ENCODE measurements around the gene DHODH.
A peak's percentile ranks its signal among the peaks of the same experiment; 100 is the strongest.
"Not testable (repeated sequence)": the region's sequence is repeated elsewhere in the genome, so short reads cannot be mapped to it uniquely, and the experiment has no call there.

The DHODH gene

DNA sequence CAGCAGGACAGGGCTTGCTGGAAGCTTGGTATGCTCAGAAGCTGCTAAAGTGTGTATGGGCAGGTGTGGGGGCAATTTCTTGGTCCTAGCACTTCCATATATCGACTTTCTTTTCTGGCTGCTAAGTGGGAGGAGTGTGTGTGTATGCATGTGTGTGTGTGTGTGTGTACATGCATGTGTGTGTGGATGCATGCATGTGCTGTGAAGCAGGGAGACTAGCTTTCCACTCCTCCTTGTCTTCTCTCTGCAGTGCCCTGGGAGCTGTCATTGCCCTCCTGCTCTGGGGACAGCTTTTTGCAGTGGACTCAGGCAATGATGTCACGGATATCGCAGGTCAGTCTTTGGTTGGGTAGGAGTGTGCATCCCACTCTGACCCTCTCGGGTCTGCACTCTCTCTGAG is 47.4 kb downstream of the DHODH start:
- no peak for DNase-seq (ENCODE audit: low read depth)
- no peak overlapping the region for H3K4me3 ChIP-seq (ENCODE audit: low read length)
- TF ChIP-seq, protein P1, sequence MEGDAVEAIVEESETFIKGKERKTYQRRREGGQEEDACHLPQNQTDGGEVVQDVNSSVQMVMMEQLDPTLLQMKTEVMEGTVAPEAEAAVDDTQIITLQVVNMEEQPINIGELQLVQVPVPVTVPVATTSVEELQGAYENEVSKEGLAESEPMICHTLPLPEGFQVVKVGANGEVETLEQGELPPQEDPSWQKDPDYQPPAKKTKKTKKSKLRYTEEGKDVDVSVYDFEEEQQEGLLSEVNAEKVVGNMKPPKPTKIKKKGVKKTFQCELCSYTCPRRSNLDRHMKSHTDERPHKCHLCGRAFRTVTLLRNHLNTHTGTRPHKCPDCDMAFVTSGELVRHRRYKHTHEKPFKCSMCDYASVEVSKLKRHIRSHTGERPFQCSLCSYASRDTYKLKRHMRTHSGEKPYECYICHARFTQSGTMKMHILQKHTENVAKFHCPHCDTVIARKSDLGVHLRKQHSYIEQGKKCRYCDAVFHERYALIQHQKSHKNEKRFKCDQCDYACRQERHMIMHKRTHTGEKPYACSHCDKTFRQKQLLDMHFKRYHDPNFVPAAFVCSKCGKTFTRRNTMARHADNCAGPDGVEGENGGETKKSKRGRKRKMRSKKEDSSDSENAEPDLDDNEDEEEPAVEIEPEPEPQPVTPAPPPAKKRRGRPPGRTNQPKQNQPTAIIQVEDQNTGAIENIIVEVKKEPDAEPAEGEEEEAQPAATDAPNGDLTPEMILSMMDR (conservative IDR thresholded peaks at IDR 0.05; ENCODE audit: low read length) = no peak

DNA sequence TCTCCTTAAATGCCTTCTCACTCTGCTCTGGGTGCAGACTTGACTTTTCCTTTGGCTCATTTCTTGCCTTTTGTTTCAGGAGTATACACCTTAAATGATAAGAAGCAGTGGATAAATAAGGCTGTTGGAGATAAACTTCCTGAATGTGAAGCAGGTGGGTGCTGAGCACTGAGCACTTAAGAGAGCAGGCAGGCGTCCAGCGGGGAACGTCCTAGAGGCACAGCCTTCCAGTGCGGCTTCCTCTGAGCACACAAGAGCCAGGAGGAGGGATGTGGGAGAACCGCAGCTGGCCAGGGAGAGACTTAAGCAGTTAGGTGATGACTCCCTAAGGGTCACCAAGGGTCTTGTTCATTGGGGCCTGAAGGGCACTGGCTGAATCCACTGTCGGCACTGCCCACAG is 48.8 kb downstream of the DHODH start:
- H3K4me3 ChIP-seq (ENCODE audit: low read length); DNase-seq (ENCODE audit: low read depth): not testable (repeated sequence)

DNA sequence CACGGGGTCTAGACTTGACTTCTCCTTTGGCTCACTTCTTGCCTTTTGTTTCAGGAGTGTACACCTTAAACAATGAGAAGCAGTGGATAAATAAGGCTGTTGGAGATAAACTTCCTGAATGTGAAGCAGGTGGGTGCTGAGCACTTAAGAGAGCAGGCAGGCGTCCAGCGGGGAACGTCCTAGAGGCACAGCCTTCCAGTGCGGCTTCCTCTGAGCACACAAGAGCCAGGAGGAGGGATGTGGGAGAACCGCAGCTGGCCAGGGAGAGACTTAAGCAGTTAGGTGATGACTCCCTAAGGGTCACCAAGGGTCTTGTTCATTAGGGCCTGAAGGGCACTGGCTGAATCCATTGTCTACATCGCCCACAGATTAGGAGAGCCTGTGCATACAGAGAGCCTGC is 50.5 kb downstream of the DHODH start:
- DNase-seq (ENCODE audit: low read depth); H3K4me3 ChIP-seq (ENCODE audit: low read length): not testable (repeated sequence)

DNA sequence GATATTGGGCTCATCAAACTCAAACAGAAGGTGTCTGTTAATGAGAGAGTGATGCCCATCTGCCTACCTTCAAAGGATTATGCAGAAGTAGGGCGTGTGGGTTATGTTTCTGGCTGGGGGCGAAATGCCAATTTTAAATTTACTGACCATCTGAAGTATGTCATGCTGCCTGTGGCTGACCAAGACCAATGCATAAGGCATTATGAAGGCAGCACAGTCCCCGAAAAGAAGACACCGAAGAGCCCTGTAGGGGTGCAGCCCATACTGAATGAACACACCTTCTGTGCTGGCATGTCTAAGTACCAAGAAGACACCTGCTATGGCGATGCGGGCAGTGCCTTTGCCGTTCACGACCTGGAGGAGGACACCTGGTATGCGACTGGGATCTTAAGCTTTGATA is 51.9 kb downstream of the DHODH start:
- TF ChIP-seq, protein P1 (conservative IDR thresholded peaks at IDR 0.05; ENCODE audit: low read length) = no peak
- H3K4me3 ChIP-seq (ENCODE audit: low read length) = no peak overlapping the region
- DNase-seq (ENCODE audit: low read depth) = no peak

DNA sequence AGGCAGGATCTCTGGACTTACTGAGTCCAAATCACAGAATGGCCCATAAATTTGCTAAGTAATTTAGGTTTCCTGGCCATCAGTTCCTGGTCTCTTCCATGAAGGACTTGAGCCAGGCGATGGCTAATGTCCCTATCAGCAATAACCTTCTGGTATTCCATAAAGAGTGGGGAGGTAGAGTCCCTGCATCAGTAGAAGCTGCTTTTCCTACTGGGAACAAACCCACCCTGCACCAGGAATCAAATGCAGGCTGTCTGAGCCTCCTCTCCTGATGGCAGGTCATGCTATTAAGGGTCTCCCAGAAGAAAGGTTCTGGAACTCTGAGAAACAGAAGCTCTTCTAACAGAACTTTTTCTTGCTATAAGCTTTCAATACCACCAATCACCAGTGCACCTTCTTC is 53.0 kb downstream of the DHODH start:
- TF ChIP-seq, protein P1 (conservative IDR thresholded peaks at IDR 0.05; ENCODE audit: low read length) = no peak
- no peak overlapping the region for H3K4me3 ChIP-seq (ENCODE audit: low read length)
- DNase-seq (ENCODE audit: low read depth) = no peak

DNA sequence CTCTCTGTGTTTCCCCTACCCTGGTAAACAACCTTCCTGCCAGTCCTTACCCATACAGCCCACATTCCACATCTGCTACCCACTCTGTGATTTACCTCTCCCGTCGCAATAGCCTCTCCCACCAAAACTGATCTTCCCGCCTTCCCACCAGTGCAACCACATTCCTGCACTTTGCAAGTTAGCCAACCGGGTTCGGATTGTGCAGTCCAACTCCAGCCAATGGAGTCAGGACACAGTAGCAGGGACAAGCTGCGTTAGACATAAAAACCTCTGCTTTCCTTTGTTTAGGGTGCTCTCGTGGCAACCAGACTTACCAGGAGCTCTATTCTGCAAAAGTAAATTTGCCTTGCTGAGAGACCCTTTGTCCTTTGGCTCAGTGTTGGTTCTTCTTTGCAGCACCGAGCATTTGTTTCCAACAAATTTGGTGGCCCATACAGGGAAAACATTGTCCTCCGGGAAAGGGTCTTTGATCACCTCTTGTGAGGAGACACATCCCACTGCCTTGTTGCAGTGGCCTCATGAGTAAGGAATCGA is 55.9 kb downstream of the DHODH start:
- TF ChIP-seq, protein P1 (conservative IDR thresholded peaks at IDR 0.05; ENCODE audit: low read length) = no peak
- H3K4me3 ChIP-seq (ENCODE audit: low read length) = no peak overlapping the region

DNA sequence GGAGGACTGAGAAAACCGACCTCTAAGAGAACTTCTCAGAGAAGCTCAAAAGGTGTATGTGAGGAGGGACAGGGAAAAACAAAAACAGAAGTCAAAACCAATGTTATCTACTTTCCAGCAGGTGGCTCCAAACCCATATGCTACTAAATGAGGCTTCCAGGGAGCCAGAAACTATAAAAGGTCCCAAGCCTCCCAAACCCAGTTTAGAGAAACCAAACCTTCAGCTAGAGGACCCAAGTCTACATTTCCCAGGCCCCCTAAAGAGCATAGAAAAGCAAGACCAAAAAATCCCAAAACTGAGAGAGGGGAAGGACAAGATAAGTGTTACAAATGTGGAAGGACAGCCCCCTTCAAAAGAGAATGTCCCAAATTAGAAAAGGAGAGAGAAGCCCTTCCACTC is 58.2 kb downstream of the DHODH start:
- DNase-seq (ENCODE audit: low read depth) = peak; percentile 51
- no peak overlapping the region for H3K4me3 ChIP-seq (ENCODE audit: low read length)
- TF ChIP-seq, protein P1 (conservative IDR thresholded peaks at IDR 0.05; ENCODE audit: low read length) = peak; percentile 68

More for the DNA sequence above, 55.9 kb downstream of the DHODH start:
- no peak for DNase-seq (ENCODE audit: low read depth)

DNA sequence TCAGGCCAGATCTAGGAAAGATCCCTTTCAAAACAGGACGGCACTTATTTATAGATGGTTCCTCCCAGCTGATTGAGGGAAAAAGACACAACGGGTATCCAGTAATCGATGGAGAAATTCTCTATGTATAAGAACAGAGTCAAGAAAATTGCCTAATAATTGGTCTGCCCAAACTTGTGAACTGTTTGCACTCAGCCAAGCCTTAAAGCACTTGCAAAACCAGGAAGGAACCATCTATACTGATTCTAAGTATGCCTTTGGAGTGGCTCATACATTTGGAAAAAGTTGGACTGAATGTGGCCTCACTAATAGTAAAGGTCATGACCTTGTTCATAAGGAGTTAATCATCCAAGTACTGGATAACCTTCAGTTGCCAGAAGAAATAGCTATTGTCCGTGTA is 60.4 kb downstream of the DHODH start:
- H3K4me3 ChIP-seq (ENCODE audit: low read length) = no peak overlapping the region
- TF ChIP-seq, protein P1 (conservative IDR thresholded peaks at IDR 0.05; ENCODE audit: low read length) = no peak
- no peak for DNase-seq (ENCODE audit: low read depth)
